ENCODE measurements around the gene DAPK1.

Gene DAPK1

GRCh38 chr9:87716141-87716540, 218.5 kb downstream of the DAPK1 start:
- H4K20me1 ChIP-seq (ENCODE audit: control insufficient read depth, insufficient read depth, low read depth, low read length), result no peaks in the 10 kb centered on the region
- H3K27me3 ChIP-seq (ENCODE audit: control insufficient read depth, low read length), result no peaks in the 10 kb centered on the region
- H3K36me3 ChIP-seq (ENCODE audit: control insufficient read depth, low read length), result no peaks in the 10 kb centered on the region
- no peak overlapping the region for H3K4me2 ChIP-seq (ENCODE audit: low read length)
- H3K9me3 ChIP-seq (ENCODE audit: control insufficient read depth, insufficient read depth, low read length), result no peaks in the 10 kb centered on the region
- no peak overlapping the region for H3K4me3 ChIP-seq (ENCODE audit: low read length)
- H3K79me2 ChIP-seq (ENCODE audit: control insufficient read depth, low read length), result no peaks in the 10 kb centered on the region
- H3K4me1 ChIP-seq (ENCODE audit: control insufficient read depth, low read length), result no peaks in the 10 kb centered on the region
- H3K27ac ChIP-seq (ENCODE audit: low read depth, low read length), result no peak overlapping the region
- TF ChIP-seq CTCF (IDR thresholded peaks at IDR 0.05; ENCODE audit: low read depth, low read length, poor library complexity, severe bottlenecking) (no peak), EZH2phosphoT487 (IDR thresholded peaks at IDR 0.05; ENCODE audit: borderline replicate concordance, low read length) (no peak)
- H3K9me2 ChIP-seq (replicated peaks; ENCODE audit: control insufficient read depth, low read length), result no peaks in the 10 kb centered on the region
- no peaks in the 10 kb centered on the region for H3F3A ChIP-seq (ENCODE audit: control insufficient read depth, insufficient read depth)

GRCh38 chr9:87717456-87717855, 219.8 kb downstream of the DAPK1 start:
- H3K27me3 ChIP-seq (ENCODE audit: control insufficient read depth, low read length), result no peaks in the 10 kb centered on the region
- H3K9me3 ChIP-seq (ENCODE audit: control insufficient read depth, insufficient read depth, low read length), result no peaks in the 10 kb centered on the region
- H3K27ac ChIP-seq (ENCODE audit: low read depth, low read length), result no peak overlapping the region
- no peak overlapping the region for H3K4me2 ChIP-seq (ENCODE audit: low read length)
- TF ChIP-seq CTCF (IDR thresholded peaks at IDR 0.05; ENCODE audit: low read depth, low read length, poor library complexity, severe bottlenecking) (no peak), EZH2phosphoT487 (IDR thresholded peaks at IDR 0.05; ENCODE audit: borderline replicate concordance, low read length) (no peak)
- H3F3A ChIP-seq (ENCODE audit: control insufficient read depth, insufficient read depth), result no peaks in the 10 kb centered on the region
- H3K9me2 ChIP-seq (replicated peaks; ENCODE audit: control insufficient read depth, low read length), result no peaks in the 10 kb centered on the region
- no peak overlapping the region for H3K4me3 ChIP-seq (ENCODE audit: low read length)
- H3K79me2 ChIP-seq (ENCODE audit: control insufficient read depth, low read length), result no peaks in the 10 kb centered on the region
- H3K4me1 ChIP-seq (ENCODE audit: control insufficient read depth, low read length), result no peaks in the 10 kb centered on the region
- H3K36me3 ChIP-seq (ENCODE audit: control insufficient read depth, low read length), result no peaks in the 10 kb centered on the region
- H4K20me1 ChIP-seq (ENCODE audit: control insufficient read depth, insufficient read depth, low read depth, low read length), result no peaks in the 10 kb centered on the region

- Histone ChIP-seq H3K9me3 (ENCODE audit: control insufficient read depth, insufficient read depth, low read length) (no peaks in the 10 kb centered on the region), H3F3A (ENCODE audit: control insufficient read depth, insufficient read depth) (no peaks in the 10 kb centered on the region), H3K9me2 (replicated peaks; ENCODE audit: control insufficient read depth, low read length) (no peaks in the 10 kb centered on the region), H3K36me3 (ENCODE audit: control insufficient read depth, low read length) (no peaks in the 10 kb centered on the region), H3K4me3 (ENCODE audit: low read length) (no peak overlapping the region), H3K4me2 (ENCODE audit: low read length) (no peak overlapping the region), H3K27me3 (ENCODE audit: control insufficient read depth, low read length) (no peaks in the 10 kb centered on the region), H4K20me1 (ENCODE audit: control insufficient read depth, insufficient read depth, low read depth, low read length) (no peaks in the 10 kb centered on the region), H3K27ac (ENCODE audit: low read depth, low read length) (no peak overlapping the region), H3K79me2 (ENCODE audit: control insufficient read depth, low read length) (no peaks in the 10 kb centered on the region), H3K4me1 (ENCODE audit: control insufficient read depth, low read length) (no peaks in the 10 kb centered on the region)
- TF ChIP-seq EZH2phosphoT487 (IDR thresholded peaks at IDR 0.05; ENCODE audit: borderline replicate concordance, low read length) (no peak), CTCF (IDR thresholded peaks at IDR 0.05; ENCODE audit: low read depth, low read length, poor library complexity, severe bottlenecking) (no peak)
Measured at GRCh38 chr9:87718231-87718630, 220.6 kb downstream of the DAPK1 start.
